Activated CD8-positive, alpha-beta memory T cell treated with anti-CD3 and anti-CD28 coated beads, Interleukin-2, amount 50 U/mL, for 24 hours (primary cell): ENCODE data around the gene STARD6.
"Not testable (repeated sequence)": the region's sequence is repeated elsewhere in the genome, so short reads cannot be mapped to it uniquely, and the experiment has no call there.

Experiments used
- DNase-seq: peaks from one replicate; pipeline ENCODE4 v3.0.0-alpha.2; 2020; ENCODE audit errors: extremely low read depth

The STARD6 gene

DNA sequence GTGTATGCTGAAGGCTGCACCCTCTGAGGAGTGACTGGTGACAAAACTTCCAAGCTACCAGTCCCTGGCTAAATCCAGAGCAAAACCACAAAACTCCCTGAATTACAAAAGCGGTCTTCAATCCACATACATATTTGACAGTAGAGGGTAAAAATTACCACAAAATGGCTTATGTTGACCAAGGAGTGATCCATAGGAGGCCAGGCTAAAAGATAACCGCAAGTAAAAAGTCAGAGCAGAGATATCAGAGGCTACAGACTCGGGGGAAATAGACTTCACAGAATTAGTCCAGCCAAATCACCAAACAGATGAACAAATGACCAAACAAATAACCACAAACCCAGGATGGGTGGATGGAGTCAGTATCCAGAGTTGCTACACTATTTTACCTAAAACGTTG is 19.4 kb downstream of the STARD6 start:
- DNase-seq: no peak

GRCh38 chr18:54335638-54336173 is 22.0 kb downstream of the STARD6 start:
- no peak for DNase-seq

DNA sequence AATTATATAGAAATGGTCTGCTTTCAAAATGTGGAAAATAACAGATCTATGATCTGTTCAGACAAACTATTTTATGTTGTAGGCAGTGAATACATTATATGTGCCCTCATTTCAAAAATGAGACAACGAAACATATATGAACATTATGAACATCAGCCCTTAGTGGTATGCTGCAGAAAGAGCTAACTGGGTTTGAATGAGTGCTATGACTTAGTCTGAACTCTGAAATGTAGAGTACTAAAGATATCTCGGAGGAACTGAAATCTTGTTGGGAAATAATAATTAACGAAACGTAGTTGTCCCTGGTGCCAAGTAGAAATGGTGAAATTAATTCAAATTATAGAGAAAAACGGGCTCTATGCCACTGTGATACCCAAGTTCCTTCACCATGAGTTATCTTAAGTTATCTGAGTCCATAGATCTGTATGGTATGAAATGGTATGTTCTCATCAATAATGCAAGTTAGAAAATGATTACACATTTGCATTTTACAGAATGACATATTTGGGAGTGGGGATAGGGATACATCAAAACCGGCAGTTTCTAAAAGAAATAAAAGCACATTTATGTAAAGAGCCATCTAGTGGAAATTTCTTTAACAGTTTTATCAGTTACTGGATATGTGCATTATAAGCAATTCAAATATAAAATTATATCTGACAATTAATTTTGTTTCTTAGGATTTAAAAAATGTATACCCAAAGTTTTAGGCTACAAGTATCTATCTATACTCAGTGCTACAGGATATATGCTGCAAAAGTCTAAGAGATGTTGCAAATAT is 26.7 kb downstream of the STARD6 start:
- DNase-seq: no peak

DNA sequence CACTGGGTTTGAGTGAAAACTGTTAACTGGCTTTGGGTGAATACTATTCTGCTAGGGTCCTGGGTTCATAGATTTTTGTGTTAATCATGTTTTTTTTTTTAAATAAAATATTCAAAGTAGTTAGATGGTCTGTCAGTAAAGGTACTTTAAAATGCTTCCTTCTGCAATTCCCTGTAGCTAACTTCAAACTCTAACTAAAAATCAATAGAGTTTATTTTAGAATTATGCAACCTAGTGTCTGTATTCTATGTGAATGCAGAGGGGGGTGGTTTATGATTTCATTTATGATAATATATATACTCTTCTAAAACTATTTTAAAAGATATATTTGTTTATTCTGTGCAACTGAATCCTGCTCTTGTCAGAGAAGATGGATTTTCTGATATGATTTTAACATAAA is 27.9 kb downstream of the STARD6 start:
- no peak for DNase-seq

- no peak for DNase-seq
Measured at GRCh38 chr18:54327818-54328217, 29.8 kb downstream of the STARD6 start.

GRCh38 chr18:54323970-54324369 is 33.7 kb downstream of the STARD6 start:
- no peak for DNase-seq

- DNase-seq: no peak
Measured at GRCh38 chr18:54323561-54323960, 34.1 kb downstream of the STARD6 start.

DNA sequence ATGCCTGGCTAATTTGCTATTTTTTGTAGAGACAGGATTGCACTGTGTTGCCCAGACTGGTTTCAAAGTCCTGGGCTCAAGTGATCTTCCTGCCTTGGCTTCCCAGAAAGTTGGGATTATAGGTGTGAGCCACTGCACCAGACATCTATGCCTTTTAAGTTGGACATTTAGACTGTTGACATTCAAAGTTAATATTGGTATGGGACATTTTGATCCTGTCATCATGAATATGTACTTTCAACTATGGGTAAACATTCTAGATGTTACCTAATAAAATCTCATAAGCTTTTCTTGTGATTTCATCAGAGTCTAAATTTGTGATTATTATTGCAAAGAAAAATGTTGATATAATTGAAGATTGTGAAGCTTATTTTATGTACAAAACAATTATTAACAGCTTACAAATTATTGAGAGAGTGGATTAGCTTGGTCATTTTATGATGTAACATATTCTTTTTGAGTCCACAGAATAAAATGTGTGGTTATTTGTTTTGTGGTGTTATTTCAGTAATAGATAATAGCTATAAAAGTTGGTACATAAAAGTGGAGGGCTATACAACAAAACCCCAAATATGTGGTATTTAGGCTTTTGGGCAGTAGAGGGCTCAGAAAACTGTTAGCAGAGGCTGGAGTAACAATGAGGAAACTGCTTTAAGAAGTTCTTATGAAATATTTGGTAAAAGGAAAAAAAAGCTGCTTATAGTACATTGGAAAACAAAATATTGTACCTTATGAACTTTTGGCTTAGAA is 41.4 kb downstream of the STARD6 start:
- no peak for DNase-seq

GRCh38 chr18:54309564-54309963 is 48.1 kb downstream of the STARD6 start:
- not testable (repeated sequence) for DNase-seq

GRCh38 chr18:54303408-54303807 is 54.2 kb downstream of the STARD6 start:
- DNase-seq: no peak

GRCh38 chr18:54298991-54299390 is 58.7 kb downstream of the STARD6 start:
- not testable (repeated sequence) for DNase-seq

DNA sequence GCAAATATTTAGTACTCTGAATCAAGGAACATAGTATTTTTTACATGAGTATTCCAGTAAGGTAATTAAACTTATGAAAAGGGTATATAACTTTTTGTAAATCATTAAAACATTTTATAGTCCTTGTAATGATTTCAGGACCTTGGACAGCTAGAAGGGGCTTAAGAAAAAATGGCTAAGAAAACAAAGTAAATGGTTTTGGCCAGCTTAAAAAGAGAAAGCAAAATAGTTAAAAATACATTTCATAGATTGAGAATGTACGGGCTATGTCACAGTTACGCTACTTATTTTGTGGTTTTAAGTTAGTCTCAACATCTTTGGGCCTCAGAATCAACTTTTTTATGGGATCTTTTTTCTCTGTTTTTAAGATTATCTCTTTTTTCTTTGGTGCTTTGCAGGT is 61.6 kb downstream of the STARD6 start:
- DNase-seq: no peak

DNA sequence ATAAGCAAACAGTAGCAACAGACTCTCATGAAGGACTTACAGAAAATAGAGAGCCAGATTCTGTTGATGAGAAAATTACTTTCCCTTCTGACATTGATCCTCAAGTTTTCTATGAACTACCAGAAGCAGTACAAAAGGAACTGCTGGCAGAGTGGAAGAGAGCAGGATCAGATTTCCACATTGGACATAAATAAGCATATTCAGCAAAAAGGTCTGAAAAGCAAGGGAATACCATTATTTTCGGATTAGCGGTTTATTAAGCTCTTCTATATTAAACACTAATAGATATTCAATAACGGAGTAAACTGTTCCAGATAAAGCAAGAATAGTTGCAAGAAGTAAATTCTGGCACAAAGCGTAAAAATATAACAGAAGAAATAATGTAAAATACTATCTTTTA is 63.4 kb downstream of the STARD6 start:
- no peak for DNase-seq

DNA sequence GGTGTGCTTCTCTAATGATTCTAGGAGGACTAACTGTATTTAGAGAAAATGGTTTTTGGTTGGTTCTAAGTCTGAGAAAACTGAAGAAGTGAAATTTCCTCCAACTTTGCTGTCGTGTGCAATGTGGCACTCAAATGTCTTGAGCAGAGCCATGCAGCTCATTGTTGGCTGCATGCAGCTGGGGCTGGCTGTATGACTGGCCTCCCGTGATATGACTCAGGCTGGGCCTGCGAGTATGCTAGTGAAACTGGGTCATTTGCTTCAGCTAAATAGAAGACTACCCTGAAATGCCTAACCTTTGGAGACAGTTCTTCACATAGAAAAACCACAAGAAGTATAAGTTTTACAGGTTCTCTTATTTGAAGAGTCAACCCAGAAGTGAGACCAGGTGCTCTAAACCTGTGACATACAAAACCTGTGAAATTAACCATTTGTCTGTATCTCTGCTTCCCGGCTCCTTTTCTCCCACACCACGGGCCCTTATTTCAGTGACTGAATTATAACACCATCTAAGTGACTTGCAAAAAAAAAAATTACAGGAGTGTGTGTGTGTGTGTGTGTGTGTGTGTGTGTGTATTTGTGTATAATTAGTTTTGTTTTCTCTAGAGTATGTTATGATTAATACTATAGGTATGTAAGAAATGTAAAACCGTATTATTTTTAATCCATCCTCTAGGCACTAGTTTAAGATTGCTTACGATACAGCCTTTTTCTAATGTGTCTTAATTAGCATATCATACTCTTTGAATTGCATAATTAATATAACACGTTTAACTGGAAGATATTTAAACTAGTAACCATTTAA is 72.5 kb downstream of the STARD6 start:
- peak; percentile 35 for DNase-seq

DNA sequence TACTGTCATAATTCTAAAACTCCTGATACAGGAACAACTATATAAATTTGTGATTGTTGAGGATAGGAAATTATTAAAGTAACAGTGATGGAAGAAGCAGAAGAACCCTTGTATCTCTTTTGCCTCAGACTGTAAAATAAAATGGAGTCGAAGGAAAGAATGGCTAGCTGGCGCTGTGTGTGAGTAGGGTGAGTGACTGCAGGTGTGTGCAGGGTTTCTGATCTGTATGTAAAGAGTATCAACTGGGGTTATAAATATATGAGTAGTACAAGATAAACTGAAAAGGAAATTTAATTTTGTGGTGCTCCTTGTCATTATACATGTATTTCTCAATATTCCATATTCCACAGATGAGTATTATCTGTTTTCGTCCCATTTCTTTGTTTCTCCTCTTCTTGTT is 73.1 kb downstream of the STARD6 start:
- DNase-seq: no peak

GRCh38 chr18:54280220-54280569 is 77.5 kb downstream of the STARD6 start:
- DNase-seq: no peak

DNA sequence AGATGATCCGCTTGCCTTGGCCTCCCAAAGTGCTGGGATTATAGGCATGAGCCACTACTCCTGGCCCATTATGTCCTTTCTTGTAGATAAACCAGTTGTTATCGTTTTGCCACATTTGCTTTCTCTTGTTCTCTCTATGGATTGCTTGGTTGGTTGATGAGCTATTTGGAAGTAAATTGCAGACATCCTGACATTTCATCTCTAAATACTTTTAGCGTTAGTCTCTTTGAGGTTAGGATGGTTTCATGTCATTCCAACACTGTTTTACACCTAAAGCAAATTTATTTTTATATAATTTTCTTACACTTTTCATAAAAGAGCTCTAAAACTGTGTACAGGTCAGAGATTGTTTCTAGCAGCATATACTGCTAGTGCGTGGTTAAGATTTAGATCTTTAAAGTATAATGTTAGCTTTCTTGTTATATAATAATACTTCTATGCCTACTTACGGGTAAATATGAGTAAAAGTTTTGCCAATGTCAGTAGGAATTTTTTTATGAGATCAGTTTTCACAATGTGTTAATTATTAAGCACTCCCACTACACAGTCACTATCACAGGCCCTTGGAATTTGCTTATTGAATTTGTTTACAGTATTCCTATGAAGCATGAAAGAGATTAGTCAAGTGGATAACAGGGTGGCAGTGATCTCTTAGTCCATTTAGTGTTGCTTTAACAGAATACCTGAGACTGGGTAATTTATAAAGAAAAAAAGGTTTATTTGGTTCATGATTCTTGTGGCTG is 78.0 kb downstream of the STARD6 start:
- no peak for DNase-seq

DNA sequence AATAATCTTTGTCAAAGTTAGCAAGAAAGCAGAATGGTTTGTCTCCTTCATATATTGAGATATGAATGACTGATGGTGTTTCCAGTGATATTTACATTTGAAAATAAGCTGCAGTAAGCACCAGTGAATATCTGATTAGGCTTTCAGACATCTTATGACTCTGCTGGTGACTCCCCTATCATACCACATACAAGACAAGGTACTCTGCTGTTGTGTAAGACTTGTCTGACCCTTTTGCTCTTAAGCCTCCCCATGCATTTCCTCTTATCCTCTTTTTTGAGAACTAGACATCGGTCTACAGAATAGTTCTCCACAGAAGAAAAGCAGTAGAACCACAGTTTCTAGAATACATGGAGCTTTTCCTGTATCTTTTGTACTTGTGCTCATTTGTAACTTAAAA is 79.0 kb downstream of the STARD6 start:
- DNase-seq: no peak

DNA sequence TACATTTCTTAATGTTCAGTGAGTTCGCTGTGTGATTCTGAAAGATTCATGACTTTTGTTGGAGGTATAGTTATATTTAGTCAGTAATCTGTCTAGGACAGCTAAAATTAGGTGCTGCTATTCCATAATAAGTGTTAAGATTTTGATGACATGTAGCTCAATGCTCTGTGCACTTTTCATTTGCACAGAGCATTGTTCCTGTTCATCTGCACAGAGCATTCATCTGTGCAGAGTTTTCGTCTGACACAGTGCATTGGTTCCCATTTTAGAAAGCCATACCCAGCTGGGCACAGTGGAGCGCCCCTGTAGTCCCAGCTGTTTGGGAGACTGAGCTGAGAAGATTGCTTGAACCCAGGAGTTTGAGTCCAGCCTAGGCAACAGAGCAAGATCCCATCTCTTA is 79.8 kb downstream of the STARD6 start:
- DNase-seq: no peak
